Fibroblast of skin of back (primary cell): ENCODE measurements around the gene RDX.
"Not testable (repeated sequence)": the region's sequence is repeated elsewhere in the genome, so short reads cannot be mapped to it uniquely, and the experiment has no call there.

ENCODE experiments used
- DNase-seq: peaks from one replicate; pipeline ENCODE4 v3.0.0-alpha.2; 2013

Gene RDX

DNA sequence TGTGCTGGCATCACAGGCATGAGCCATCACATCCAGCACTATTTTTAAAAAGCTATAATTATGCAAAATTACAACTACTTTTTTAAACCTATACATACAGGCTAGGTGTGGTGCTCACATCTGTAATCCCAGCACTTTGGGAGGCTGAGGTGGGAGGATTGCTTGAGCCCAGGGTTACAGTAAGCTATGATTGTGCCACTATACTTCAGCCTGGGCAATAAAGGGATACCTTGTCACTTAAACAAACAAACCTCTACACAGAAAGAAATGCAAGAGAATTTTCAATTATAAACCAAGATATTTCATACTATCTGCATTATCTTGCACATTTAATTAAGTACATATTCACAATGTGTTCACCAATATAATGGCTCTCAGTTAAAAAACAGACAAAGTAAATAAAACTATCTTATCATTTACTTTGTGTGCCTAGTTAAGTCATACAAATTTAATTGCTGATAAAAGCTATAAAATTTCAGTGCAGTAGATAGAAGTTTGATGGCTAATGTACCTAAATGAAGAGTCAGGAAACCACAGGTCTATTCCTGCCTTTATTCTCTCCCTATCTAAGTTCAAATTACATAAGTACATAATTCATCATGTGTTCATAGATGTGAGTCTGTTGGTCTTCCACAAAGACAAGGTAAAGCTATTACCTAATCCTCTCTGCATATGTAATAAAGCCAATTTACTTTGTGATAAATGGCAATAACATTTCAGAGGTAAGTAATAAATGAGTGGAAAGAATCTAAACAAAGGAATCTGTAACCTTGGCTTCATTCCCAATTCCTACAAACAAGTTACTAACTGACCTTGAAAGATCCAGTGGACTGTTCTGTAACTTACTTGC is 9.0 kb upstream of the RDX start:
- no peak for DNase-seq

DNA sequence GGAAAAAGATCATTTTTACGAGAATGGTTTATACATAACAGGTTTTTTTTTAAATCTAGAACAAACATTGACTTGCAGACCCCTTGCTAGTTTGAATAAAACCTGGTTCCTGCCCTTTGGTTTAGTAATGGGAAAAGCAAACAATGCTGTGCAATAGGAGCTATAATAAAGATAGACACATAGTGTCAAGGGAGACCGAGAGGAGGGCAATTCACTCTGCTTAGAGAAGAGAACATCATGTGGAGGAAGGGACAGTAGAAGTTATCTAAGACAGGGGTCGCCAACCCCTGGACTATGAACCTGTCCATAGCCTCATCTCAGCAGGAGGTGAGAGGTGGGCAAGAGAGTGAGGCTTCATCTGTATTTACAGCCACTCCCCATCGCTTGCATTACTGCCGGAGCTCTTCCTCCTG is 7.0 kb upstream of the RDX start:
- DNase-seq = no peak

DNA sequence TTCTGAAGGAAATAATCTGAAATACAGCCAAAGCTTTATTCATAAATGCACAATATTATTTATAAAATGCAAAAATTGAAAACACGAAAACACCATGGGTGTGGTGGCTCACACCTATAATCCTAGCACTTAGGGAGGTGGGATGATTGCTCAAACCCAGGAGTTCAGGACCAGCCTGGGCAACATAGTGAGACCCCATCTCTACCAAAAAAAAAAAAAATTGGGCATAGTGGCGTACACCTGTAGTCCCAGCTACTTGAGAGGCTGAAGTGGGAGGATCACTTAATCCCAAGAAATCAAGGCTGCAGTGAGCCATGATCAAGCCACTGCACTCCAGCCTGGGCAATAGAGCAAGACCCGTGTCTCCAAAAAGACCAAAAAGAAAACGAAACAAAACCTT is 5.2 kb upstream of the RDX start:
- DNase-seq = no peak

GRCh38 chr11:110301032-110301431 is 4.6 kb upstream of the RDX start:
- DNase-seq = no peak

DNA sequence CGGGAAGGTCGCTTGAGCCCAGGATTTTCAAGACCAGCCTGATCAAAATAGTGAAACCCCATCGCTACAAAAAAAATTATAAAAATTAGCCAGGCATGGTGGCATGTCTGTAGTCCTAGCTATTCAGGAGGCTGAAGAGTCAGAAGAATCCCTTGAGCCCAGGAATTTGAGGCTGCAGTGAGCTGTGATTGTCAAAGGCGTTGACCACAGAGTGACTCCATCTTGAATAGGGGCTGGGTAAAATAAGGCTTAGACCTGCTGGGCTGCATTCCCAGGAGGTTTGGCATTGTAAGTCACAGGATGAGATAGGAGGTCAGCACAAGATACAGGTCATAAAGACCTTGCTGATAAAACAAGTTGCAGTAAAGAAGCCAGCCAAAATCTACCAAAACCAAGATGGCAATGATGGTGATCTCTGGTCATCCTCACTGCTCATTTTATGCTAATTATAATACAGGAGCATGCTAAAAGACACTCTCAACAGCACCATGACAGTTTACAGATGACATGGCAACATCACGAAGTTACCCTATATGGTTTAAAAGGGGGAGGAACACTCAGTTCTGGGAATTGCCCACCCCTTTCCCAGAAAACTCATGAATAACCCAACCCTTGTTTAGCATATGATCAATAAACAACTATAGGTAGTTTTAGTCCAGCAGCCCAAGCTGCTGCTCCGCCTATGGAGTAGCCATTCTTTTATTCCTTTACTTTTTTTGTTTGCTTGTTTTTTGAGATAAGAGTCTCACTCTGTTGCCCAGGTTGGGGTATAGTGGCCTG is 2.8 kb upstream of the RDX start:
- DNase-seq = no peak

DNA sequence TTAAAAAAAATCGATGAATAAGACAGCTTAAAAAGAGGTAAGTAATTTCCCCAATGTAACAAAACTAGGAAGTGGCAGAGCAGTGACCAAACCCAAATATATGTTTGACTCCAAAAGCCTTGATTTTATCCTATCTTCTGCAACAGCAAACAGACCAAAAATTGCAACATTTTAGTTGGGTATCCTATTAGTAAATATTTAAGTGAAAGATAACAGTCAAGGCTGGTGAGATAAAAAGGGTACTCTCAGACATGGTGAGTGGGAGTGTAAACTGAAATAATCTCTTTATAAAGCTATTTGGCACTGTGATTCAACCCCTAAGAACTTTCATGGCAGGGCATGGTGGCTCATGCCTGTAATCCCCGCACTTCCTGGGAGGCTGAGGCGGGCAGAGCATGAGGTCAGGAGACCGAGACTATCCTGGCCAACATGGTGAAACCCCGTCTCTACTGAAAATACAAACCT is 1.9 kb upstream of the RDX start:
- DNase-seq = peak; percentile 23

- DNase-seq = no peak
Observed at GRCh38 chr11:110297726-110298300, 1.4 kb upstream of the RDX start.

- DNase-seq = peak; percentile 51
Observed at GRCh38 chr11:110297076-110297725, 787 bp upstream of the RDX start.

DNA sequence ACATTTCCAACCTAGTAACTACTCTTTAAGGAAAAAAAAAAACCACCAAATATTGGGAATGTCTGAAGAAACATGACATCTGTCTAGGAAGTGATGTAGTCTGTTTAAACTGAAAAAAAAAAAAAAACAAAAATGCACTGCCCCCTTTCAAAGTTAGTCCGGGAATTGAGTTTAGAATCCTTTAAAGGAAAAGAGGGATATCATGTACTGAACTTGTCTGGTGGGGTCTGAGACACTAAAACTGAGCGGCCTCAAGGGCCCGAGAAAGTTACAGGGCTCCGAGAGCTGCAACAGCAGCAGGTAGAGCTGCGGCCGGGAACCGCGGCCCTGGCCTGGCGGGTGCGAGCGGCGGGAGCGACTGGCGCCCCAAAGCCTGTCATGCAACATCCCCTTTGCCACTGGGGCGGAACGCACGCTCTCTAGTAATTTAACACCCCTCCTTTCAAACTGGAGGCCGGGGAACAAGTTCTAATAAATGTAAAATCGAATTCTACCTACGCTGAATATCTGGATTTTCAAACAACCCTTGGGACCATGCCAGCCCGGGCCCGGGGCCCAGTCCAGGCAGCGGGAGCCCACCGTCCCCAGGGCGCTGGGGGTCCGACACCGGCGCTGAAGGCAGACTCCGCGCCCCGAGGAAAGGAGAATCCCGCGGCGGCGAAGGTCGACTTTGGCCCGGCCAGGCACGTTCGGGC is 736 bp downstream of the RDX start:
- peak; percentile 47 for DNase-seq

GRCh38 chr11:110295086-110295485 is 1.3 kb downstream of the RDX start:
- no peak for DNase-seq

DNA sequence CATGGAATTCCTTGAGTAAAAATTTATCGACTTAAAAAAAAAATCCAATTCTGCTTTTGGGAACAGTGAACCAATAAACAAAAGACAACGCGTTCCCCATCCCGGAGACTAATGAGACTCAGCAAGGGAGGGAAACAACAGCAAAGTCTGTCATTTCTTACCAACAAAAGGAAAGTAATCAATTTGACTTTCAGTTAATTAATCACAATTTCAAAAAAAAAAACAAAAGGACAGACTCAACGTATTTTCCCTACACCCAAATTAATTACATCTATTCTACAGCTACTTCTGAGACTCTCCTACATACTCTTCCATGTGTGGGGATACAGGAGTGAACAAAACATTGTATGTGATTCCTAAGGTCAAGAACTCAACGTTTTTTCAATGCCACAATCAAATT is 1.9 kb downstream of the RDX start:
- no peak for DNase-seq

DNA sequence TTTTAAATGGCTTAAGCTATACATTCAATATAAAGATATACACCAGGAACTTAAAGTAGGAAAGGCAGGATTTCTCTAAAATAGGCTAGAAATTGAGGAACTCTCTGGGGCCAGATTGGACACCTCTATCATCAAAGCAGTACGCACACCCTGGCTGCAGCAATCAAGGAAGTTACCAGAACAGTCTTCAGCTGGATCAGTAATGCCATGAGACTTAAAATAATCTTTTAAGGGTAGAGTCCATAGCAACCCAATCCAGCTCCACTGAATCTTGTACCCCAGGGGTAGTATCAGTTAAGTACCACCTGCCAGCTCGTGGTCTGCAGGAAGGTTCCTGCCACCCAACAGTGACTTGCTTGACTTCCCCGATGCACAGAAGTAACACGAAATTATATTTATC is 3.0 kb downstream of the RDX start:
- DNase-seq = no peak

DNA sequence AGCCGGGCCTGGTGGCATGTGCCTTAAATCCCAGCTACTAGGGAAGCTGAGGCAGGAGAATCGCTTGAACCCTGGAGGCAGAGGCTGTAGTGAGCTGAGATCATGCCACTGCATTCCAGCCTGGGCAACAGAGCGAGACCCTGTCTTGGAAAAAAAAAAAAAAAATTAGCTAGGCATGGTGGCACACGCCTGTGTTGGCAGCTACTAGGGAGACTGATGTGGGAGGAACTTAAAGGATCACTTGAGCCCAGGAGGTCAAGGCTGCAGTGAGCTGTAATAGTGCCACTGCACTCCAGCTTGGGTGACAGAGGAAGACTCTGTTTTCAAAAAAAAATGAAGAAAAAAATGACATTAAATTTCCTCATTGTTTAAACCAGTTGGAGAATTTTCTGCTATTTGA is 4.3 kb downstream of the RDX start:
- DNase-seq = not testable (repeated sequence)

DNA sequence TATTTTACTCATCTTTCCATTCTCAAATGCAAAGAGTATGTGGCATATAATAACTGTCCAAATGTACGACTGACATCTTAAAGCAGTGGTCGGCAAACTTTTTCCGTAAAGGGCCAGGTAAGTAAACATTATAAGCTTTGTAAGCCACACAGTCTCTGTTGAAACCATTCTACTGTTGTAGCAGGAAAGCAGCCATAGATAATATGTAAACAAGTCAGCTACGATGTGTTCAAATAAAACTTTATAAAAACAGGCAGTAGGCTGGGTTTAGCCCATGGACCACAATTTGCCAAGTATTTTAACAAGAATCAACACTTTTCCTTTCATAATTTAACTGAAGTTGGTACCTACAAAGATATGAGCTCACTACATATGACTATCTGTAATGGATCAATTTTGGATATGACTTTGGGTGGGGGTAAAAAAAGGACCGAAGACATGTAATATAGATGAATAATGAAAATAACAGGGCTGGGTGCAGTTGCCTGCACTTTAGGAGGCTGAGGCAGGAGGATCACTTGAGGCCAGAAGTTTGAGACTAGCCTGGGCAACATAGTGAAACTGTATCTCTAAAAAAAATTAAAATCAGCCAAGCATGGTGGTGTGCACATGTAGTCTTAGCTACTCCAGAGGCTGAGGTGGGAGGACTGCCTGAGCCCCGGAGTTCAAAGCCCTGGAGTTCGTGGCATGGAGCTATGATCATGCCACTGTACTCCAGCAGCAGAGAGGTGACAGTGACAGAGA is 5.7 kb downstream of the RDX start:
- DNase-seq = no peak

- DNase-seq = no peak
Observed at GRCh38 chr11:110289472-110289871, 6.9 kb downstream of the RDX start.

DNA sequence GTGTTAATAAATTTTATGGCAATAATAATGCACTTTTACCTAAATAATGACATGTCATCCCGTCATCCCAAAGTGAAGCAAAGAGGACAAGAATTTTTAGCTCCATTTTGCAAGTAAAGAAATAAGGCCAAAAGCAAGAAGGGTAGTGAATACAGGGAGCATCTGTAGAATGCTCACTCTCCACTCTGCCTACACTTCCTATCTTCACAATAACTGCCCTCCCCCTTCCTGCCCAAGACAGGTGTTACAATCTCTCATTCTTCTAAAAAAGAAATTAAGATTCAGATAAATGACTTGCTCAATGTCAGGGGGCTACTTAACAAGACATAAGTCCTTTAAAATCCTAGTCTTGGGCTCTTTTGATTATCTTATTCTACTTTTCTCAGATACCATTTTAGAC is 8.9 kb downstream of the RDX start:
- DNase-seq = no peak

DNA sequence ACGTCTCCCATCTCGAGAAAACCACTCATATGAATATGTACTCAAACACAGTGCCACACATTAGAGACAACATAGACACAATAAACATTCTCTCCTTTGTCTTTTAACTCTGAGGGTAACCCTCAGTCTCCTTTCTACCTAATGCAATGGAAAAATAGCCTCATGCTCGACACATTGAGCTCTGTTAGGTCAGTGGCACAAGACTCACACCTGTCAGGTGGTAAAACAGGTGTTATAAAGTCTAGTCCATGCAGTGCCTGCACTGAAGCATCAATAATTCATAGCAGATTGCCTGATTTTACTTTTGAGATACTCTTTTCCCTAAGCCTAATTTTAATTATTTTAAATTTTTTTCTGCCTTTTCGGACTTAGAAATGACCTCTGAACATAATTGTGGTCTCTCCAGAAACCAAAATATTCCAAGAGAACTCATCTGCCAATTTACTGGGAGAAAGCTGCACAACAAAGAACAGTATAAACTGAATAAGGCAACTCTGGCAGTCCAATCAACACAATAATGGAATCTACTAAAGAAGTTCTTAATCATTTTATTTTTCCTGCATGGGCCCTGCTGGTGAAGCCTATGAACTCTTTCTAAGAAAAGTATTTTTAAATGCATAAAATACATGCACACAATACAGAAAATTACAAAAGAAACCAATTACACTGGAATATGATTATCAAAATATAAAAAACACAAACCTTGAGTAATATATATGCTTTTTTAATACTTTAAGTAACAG is 9.9 kb downstream of the RDX start:
- no peak for DNase-seq

DNA sequence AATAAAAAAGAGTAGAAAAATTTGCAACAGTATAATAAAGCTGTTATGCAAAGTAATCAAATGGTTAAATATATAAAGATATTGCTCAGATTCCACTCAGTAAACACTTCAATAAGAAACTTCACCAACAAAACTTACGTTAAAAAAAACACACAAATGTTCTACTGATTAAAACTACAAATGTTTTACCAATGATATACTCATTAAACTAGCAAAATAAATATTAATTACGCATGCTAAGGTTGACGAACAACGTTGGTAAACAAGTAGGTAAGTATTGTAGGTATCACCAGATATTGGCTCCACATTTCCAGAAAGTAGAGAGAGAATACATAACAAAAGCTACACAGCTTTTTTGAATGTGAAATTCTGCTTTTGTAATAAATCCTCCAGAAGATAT is 12.6 kb downstream of the RDX start:
- DNase-seq = no peak

GRCh38 chr11:110280595-110280994 is 15.8 kb downstream of the RDX start:
- not testable (repeated sequence) for DNase-seq

- DNase-seq = no peak
Observed at GRCh38 chr11:110279881-110280280, 16.5 kb downstream of the RDX start.

GRCh38 chr11:110272919-110273318 is 23.5 kb downstream of the RDX start:
- DNase-seq = peak; percentile 46
